ENCODE results near the gene POMGNT2.

DNA sequence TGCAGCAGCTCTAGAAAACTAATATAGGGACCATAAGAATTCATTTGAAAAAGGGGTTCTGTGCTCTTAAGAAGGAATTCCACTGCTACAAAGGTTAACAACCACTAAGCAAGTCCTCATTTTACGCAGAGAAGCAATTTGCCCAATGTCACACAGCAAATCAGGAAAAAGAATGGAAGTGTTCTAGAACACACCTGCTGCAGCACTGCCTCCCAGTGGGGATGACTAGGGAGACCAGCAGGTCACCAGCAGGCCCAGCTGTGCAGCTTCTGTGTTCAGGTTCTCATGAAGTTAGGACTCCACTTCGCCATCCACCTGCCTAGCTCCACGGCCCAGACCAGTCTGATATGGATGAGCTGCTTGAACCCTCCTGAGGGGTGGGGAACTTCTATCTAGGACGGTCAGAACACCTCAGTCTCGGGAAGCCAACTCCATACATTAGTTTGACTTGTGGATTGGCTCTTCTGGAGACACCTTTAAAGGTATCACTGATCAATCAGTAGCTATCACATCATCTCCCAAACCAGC, 18.6 kb downstream of the POMGNT2 start:
- TF ChIP-seq, protein P1, sequence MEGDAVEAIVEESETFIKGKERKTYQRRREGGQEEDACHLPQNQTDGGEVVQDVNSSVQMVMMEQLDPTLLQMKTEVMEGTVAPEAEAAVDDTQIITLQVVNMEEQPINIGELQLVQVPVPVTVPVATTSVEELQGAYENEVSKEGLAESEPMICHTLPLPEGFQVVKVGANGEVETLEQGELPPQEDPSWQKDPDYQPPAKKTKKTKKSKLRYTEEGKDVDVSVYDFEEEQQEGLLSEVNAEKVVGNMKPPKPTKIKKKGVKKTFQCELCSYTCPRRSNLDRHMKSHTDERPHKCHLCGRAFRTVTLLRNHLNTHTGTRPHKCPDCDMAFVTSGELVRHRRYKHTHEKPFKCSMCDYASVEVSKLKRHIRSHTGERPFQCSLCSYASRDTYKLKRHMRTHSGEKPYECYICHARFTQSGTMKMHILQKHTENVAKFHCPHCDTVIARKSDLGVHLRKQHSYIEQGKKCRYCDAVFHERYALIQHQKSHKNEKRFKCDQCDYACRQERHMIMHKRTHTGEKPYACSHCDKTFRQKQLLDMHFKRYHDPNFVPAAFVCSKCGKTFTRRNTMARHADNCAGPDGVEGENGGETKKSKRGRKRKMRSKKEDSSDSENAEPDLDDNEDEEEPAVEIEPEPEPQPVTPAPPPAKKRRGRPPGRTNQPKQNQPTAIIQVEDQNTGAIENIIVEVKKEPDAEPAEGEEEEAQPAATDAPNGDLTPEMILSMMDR (IDR thresholded peaks at IDR 0.05) = peak in 1 of 3 donors; percentile 19
- TF ChIP-seq POLR2A (IDR thresholded peaks at IDR 0.05) = no peak
